Left renal cortex interstitium (tissue), 4 donors: Measurements from ENCODE around the gene RABIF. TPM values are rescaled to one million over a fixed set of nuclear protein-coding genes. Genes with fewer than 3 reads are reported as not detected.
"Not testable (repeated sequence)": the region's sequence is repeated elsewhere in the genome, so short reads cannot be mapped to it uniquely, and the experiment has no call there.

Source experiments
- DNase-seq, 4 donors: peaks; one replicate each; pipeline ENCODE4 v3.0.0-alpha.2; 2013; ENCODE audit warnings: low read depth in 4 of 4, low spot score in 2 of 4, missing footprints in 1 of 4
- polyA plus RNA-seq, 4 donors: library from polyadenylated mRNA; unstranded; fragments of 120-200 nt; gene quantifications; one replicate each; pipeline ENCODE4 v1.2.1, GENCODE V29; 2013; ENCODE audit not compliant: insufficient read length in 4 of 4

Gene RABIF
- polyA plus RNA-seq, 4 donors: 10.0 to 12.2 (median 10.9) TPM

DNA sequence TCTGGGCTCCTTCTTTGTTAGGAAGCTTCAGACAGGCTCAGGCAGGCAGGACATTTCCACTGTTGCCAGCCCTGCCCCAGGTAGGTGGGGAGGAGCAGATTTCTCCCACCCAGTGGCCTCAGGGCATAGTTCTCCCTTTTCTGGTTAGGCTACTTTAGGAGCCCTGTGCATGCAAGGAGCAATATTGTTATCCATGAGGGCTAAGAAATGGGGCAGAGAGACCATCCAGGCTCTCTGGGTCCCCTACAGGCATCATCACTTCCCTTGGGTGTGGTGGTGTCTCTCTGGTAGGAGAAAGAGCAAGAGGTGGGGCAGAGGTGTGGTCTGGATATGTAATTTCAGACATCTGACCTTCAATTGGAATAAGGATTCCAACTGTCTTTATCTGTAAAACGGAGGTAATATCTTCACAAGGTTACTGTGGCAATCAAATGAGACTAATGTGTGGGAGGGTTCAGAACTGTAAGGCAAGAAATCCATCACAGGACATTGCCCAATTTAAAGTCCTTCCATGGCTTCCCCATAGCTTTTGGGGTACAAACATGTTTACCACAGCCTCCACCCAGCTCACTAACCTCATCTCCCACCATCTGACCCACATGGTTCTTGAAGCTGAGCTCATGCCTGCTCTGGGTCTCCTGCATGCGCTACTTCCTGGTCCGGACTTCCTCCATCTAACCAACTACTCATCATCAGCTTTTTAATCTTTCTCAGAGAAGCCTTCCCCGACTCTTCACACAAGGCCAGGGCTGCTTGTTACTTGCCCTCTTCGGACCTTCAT, 52.1 kb downstream of the RABIF start:
- DNase-seq: no peak

DNA sequence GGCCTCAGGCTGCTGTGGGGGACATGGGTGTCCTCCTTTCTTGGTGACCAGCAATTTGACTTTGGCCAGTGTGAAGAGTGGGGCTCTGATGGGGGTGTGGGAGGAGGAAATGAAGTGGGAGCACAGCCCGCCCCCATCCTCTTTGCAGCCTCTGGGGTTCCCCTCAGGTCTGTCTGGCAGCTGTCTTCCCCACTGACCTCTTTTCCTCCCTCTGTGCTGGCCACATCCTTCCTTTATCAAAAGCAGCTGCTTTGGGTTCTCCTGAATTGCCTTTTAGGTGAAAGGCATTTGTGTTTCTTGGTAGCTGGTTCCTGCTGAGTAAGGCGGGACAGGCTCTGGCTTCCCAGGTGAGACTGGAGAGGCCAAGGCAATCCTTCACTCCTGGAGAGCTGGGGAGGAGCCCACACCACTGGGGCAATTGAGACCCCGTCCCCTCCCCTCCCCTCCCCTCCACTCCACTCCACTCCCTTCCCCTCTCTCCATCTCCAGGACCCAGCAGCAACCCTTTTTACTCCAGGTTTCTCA, 53.3 kb downstream of the RABIF start:
- no peak for DNase-seq

DNA sequence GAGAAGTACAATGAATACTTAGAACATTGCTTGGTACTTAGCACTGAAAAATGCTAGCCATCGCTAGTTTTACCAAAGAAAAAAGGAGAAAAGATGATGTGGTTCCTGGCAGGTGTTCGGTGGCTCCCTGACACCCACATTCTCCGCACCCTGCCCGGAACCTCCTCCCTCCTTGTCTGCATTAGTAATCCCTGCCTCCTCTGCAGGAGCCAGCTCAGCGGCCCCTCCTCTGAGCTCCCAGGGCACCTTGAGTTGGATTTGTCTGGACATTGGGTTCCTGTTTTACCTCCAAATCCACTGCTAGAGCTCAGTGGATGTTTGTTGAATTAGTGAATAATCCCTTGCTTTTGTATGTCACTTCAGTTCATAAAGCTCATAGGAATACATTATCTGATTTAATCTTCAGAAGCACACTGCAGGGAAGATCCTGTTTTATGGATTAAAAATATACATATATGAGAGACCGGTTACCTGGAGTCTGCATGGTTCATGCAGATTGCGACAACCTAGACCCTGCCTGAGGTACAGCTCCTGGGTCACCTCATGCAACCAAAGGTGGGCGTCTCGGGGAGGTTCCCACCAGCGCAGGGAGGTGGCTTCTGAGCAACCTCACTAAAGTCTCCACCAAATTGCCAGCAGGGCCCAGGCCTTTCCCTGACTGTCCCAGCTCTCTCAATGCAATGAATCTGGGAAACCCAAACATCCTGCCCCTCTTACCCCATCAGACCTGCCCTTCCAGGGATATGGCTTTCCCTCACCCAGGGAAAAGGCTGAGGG, 54.0 kb downstream of the RABIF start:
- no peak for DNase-seq

DNA sequence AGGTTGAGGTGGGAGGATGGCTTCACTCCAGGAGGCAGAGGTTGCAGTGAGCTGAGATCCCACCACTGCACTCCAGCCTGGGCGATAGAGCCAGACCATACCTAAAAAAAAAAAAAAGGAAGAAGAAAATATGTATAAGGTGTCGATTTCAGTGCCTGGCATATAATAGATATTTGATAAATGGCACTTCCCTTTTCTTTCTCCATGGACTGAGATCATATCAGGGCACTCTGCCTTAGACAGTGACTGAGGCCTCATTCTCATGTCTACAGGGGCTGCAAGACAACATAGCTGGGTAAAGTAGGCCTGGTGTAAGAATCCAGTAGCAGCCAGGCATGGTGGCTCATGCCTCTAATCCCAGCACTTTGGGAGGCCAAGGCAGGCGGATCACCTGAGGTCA, 57.0 kb downstream of the RABIF start:
- no peak for DNase-seq

DNA sequence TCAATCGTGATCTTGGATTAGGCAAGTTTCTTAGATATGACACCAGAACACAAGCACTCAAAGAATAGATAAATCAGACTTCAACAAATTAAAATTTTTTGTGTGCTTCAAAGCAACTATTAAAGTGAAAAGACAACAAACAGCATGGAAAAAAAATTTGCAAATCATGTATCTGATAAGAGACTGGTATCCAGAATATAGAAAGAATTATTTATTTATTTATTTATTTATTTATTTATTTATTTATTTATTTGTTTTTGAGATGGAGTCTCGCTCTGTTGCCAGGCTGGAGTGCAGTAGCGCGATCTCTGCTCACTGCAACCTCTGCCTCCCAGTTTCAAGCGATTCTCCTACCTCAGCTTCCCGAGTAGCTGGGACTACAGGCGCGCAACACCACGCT, 59.7 kb downstream of the RABIF start:
- not testable (repeated sequence) for DNase-seq

Other genes starting within 250 kb of the RABIF start
- 1 to 10 TPM; 1.9 to 2.9 (median 2.1) TPM for gene SYT2, start 178.7 kb downstream of the RABIF start, polyA plus RNA-seq
- gene KDM5B, start 80.7 kb downstream of the RABIF start, polyA plus RNA-seq: 100 to 1,000 TPM in 2 of 4 donors, 10 to 100 TPM in 2; 89.6 to 105 (median 97.2) TPM
- gene PCAT6, start 78.2 kb downstream of the RABIF start, polyA plus RNA-seq: 1 to 10 TPM; 3.6 to 5.1 (median 4.5) TPM
- gene KLHL12, start 38.1 kb upstream of the RABIF start, polyA plus RNA-seq: 10 to 100 TPM; 34.4 to 45.8 (median 40.7) TPM
- 10 to 100 TPM; 73.9 to 83.5 (median 78.4) TPM for gene ADIPOR1, start 69.2 kb upstream of the RABIF start, polyA plus RNA-seq
- 10 to 100 TPM; 47.7 to 52.8 (median 48.6) TPM for gene CYB5R1, start 78.1 kb upstream of the RABIF start, polyA plus RNA-seq
- 10 to 100 TPM; 68.3 to 82.8 (median 74.7) TPM for gene TMEM183A, start 118.2 kb upstream of the RABIF start, polyA plus RNA-seq
- gene PPFIA4, start 137.3 kb upstream of the RABIF start, polyA plus RNA-seq: 10 to 100 TPM in 2 of 4 donors, 1 to 10 TPM in 2; 4.0 to 12.2 (median 8.5) TPM
- under 1 TPM; 0.16 to 0.35 (median 0.20) TPM for gene MYOG, start 196.9 kb upstream of the RABIF start, polyA plus RNA-seq
- 1 to 10 TPM; 3.7 to 8.7 (median 5.9) TPM for gene ADORA1, start 238.6 kb upstream of the RABIF start, polyA plus RNA-seq